OCI-LY1 (cell line): ENCODE data around the gene FAF1.

ENCODE experiments used
- EZH2 ChIP-seq: fragments of 200-600 bp; sonication (generic), shearing (Covaris generic); IDR thresholded peaks from 2 replicates; pipeline ENCODE4 v1.8.0; 2017; ENCODE audit warnings: borderline replicate concordance, mixed run types, mild to moderate bottlenecking, antibody characterized with exemption, low read length, moderate library complexity, mixed read lengths
- TF ChIP-seq, protein P1 (sequence below): fragments of 200-600 bp; sonication (generic), shearing (Covaris generic); IDR thresholded peaks from 2 replicates; pipeline ENCODE4 v1.5.1; 2017; ENCODE audit warnings: mild to moderate bottlenecking, antibody characterized with exemption, low read length, moderate library complexity, mixed read lengths

DNA sequence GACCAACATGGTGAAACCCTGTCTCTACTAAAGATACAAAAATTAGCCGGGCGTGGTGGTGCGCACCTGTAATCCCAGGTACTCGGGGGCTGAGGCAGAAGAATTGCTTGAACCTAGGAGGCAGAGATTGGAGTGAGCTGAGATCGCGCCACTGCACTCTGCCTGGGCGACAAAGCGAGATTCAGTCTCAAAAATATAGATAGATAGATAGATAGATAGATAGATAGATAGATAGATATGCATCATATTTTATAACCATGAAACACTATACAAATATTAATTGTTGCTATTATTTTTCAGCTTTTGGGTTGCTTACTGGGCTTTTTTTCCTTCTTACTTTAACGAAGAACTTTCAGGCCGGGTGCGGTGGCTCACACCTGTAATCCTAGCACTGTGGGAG is 4.8 kb upstream of the FAF1 start:
- TF ChIP-seq, protein P1, sequence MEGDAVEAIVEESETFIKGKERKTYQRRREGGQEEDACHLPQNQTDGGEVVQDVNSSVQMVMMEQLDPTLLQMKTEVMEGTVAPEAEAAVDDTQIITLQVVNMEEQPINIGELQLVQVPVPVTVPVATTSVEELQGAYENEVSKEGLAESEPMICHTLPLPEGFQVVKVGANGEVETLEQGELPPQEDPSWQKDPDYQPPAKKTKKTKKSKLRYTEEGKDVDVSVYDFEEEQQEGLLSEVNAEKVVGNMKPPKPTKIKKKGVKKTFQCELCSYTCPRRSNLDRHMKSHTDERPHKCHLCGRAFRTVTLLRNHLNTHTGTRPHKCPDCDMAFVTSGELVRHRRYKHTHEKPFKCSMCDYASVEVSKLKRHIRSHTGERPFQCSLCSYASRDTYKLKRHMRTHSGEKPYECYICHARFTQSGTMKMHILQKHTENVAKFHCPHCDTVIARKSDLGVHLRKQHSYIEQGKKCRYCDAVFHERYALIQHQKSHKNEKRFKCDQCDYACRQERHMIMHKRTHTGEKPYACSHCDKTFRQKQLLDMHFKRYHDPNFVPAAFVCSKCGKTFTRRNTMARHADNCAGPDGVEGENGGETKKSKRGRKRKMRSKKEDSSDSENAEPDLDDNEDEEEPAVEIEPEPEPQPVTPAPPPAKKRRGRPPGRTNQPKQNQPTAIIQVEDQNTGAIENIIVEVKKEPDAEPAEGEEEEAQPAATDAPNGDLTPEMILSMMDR, result no peak
- no peak for TF ChIP-seq EZH2
